ENCODE results near the gene SORCS2. TPM values are rescaled to one million over a fixed set of nuclear protein-coding genes. Genes with fewer than 3 reads are reported as not detected.

The SORCS2 gene
- total and polyA plus RNA-seq, 2 of the 13 experiments (the other 11 are each of a cell fraction or from before 2014, with no cell fraction given), result 0.82 to 1.0 TPM

DNA sequence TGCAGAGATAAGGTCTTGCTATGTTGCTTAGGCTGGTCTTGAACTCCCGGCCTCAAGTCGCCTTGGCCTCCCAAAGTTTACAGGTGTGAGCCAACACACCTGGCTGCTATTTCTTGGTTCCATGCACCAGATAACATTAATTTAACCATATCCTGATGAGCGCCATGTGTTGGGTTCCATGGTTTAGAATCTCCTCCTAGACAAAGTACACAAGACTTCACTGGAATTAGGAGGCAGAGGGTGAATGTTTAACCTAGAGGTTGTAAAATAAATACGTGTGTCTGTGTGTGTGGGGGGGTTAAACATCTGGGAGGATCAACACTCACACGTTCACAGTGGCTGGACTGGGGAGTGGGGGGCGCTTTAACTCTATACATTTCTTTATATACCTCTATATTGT, 32.4 kb upstream of the SORCS2 start (continued):
- TF ChIP-seq, protein P1, sequence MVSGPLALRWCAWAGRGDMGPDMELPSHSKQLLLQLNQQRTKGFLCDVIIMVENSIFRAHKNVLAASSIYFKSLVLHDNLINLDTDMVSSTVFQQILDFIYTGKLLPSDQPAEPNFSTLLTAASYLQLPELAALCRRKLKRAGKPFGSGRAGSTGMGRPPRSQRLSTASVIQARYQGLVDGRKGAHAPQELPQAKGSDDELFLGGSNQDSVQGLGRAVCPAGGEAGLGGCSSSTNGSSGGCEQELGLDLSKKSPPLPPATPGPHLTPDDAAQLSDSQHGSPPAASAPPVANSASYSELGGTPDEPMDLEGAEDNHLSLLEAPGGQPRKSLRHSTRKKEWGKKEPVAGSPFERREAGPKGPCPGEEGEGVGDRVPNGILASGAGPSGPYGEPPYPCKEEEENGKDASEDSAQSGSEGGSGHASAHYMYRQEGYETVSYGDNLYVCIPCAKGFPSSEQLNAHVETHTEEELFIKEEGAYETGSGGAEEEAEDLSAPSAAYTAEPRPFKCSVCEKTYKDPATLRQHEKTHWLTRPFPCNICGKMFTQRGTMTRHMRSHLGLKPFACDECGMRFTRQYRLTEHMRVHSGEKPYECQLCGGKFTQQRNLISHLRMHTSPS (CRISPR knock-in tag; IDR thresholded peaks at IDR 0.05; ENCODE audit: low read depth), result no peak
- TF ChIP-seq NCOR1 (IDR thresholded peaks at IDR 0.05; ENCODE audit: borderline replicate concordance, low read length) (0 out of 2 replicates have a peak, but pooled peaks have one; percentile 30), TRIM24 (CRISPR knock-in tag; IDR thresholded peaks at IDR 0.05) (no peak), ZNF451 (CRISPR knock-in tag; IDR thresholded peaks at IDR 0.05) (no peak), EP300 (IDR thresholded peaks at IDR 0.05; ENCODE audit: low read depth in 2 of 2, low read length in 2 of 2) (peak in 1 of 2 experiments; percentile 34; a peak in 1 of 4 replicates), EP300 (CRISPR knock-in tag; IDR thresholded peaks at IDR 0.05; ENCODE audit: borderline replicate concordance) (no peak), TOPORS (CRISPR knock-in tag; IDR thresholded peaks at IDR 0.05) (no peak), KAT2B (IDR thresholded peaks at IDR 0.05; ENCODE audit: borderline replicate concordance, low read depth, low read length) (no peak), MTA3 (CRISPR knock-in tag; IDR thresholded peaks at IDR 0.05) (no peak), NONO (IDR thresholded peaks at IDR 0.05) (no peak), NONO (CRISPR knock-in tag; conservative IDR thresholded peaks at IDR 0.05) (no peak), ZNF703 (CRISPR knock-in tag; IDR thresholded peaks at IDR 0.05; ENCODE audit: borderline replicate concordance) (no peak), ZBTB8A (CRISPR knock-in tag; IDR thresholded peaks at IDR 0.05; ENCODE audit: borderline replicate concordance, low read depth) (no peak), ARHGAP35 (CRISPR knock-in tag; IDR thresholded peaks at IDR 0.05; ENCODE audit: borderline replicate concordance) (no peak)
- TF ChIP-seq, protein P2, sequence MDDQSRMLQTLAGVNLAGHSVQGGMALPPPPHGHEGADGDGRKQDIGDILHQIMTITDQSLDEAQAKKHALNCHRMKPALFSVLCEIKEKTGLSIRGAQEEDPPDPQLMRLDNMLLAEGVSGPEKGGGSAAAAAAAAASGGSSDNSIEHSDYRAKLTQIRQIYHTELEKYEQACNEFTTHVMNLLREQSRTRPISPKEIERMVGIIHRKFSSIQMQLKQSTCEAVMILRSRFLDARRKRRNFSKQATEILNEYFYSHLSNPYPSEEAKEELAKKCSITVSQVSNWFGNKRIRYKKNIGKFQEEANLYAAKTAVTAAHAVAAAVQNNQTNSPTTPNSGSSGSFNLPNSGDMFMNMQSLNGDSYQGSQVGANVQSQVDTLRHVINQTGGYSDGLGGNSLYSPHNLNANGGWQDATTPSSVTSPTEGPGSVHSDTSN (CRISPR knock-in tag; IDR thresholded peaks at IDR 0.05; ENCODE audit: borderline replicate concordance), result no peak
- TF ChIP-seq, protein P3, sequence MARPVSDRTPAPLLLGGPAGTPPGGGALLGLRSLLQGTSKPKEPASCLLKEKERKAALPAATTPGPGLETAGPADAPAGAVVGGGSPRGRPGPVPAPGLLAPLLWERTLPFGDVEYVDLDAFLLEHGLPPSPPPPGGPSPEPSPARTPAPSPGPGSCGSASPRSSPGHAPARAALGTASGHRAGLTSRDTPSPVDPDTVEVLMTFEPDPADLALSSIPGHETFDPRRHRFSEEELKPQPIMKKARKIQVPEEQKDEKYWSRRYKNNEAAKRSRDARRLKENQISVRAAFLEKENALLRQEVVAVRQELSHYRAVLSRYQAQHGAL (CRISPR knock-in tag; IDR thresholded peaks at IDR 0.05; ENCODE audit: not compliant biosample characterization), result no peak
- TF ChIP-seq, protein P4, sequence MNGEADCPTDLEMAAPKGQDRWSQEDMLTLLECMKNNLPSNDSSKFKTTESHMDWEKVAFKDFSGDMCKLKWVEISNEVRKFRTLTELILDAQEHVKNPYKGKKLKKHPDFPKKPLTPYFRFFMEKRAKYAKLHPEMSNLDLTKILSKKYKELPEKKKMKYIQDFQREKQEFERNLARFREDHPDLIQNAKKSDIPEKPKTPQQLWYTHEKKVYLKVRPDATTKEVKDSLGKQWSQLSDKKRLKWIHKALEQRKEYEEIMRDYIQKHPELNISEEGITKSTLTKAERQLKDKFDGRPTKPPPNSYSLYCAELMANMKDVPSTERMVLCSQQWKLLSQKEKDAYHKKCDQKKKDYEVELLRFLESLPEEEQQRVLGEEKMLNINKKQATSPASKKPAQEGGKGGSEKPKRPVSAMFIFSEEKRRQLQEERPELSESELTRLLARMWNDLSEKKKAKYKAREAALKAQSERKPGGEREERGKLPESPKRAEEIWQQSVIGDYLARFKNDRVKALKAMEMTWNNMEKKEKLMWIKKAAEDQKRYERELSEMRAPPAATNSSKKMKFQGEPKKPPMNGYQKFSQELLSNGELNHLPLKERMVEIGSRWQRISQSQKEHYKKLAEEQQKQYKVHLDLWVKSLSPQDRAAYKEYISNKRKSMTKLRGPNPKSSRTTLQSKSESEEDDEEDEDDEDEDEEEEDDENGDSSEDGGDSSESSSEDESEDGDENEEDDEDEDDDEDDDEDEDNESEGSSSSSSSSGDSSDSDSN (CRISPR knock-in tag; IDR thresholded peaks at IDR 0.05), result no peak
- TF ChIP-seq, protein P5, sequence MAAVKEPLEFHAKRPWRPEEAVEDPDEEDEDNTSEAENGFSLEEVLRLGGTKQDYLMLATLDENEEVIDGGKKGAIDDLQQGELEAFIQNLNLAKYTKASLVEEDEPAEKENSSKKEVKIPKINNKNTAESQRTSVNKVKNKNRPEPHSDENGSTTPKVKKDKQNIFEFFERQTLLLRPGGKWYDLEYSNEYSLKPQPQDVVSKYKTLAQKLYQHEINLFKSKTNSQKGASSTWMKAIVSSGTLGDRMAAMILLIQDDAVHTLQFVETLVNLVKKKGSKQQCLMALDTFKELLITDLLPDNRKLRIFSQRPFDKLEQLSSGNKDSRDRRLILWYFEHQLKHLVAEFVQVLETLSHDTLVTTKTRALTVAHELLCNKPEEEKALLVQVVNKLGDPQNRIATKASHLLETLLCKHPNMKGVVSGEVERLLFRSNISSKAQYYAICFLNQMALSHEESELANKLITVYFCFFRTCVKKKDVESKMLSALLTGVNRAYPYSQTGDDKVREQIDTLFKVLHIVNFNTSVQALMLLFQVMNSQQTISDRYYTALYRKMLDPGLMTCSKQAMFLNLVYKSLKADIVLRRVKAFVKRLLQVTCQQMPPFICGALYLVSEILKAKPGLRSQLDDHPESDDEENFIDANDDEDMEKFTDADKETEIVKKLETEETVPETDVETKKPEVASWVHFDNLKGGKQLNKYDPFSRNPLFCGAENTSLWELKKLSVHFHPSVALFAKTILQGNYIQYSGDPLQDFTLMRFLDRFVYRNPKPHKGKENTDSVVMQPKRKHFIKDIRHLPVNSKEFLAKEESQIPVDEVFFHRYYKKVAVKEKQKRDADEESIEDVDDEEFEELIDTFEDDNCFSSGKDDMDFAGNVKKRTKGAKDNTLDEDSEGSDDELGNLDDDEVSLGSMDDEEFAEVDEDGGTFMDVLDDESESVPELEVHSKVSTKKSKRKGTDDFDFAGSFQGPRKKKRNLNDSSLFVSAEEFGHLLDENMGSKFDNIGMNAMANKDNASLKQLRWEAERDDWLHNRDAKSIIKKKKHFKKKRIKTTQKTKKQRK (IDR thresholded peaks at IDR 0.05; ENCODE audit: low read length), result no peak
- TF ChIP-seq, protein P6, sequence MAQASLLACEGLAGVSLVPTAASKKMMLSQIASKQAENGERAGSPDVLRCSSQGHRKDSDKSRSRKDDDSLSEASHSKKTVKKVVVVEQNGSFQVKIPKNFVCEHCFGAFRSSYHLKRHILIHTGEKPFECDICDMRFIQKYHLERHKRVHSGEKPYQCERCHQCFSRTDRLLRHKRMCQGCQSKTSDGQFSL (CRISPR knock-in tag; IDR thresholded peaks at IDR 0.05), result peak; percentile 90
